GM12878 (cell line): Measurements from ENCODE around the gene HAO2. TPM values are rescaled to one million over a fixed set of nuclear protein-coding genes. Genes with fewer than 3 reads are reported as not detected.

ENCODE experiments used
- CBX5 ChIP-seq: sonication (generic); IDR thresholded peaks from 2 replicates; pipeline ENCODE4 v1.6.1; 2016; ENCODE audit warnings: low read depth, moderate library complexity, mild to moderate bottlenecking, inconsistent platforms
- DPF2 ChIP-seq: fragments of 450-650 bp; IDR thresholded peaks from 2 replicates; pipeline ENCODE4 v1.6.1; 2017; ENCODE audit warnings: mild to moderate bottlenecking
- E2F4 ChIP-seq: IDR thresholded peaks from 2 replicates; pipeline ENCODE4 v1.6.1; 2012; ENCODE audit warnings: low read depth, low read length, improper control_type of control experiment
- GABPA ChIP-seq: IDR thresholded peaks from 2 replicates; pipeline ENCODE4 v1.6.1; 2014; ENCODE audit warnings: antibody characterized with exemption, low read depth, mild to moderate bottlenecking, inconsistent platforms
- HSF1 ChIP-seq: fragments of 150-350 bp; IDR thresholded peaks from 2 replicates; pipeline ENCODE4 v1.6.1; 2014; ENCODE audit warnings: mild to moderate bottlenecking, low read depth, low read length
- IKZF2 ChIP-seq, 2 experiments: fragments of 450-650 bp; IDR thresholded peaks; 2 replicates each; pipeline ENCODE4 v1.6.1; 2017; ENCODE audit warnings: mild to moderate bottlenecking in 2 of 2, moderate library complexity in 2 of 2
- MEF2A ChIP-seq: IDR thresholded peaks from 2 replicates; pipeline ENCODE4 v1.6.1; 2011; ENCODE audit warnings: low read depth, mild to moderate bottlenecking, low read length, moderate library complexity; ENCODE audit not compliant: insufficient read depth
- MLLT1 ChIP-seq: fragments of 450-650 bp; IDR thresholded peaks from 2 replicates; pipeline ENCODE4 v1.6.1; 2016; ENCODE audit warnings: mild to moderate bottlenecking
- MXI1 ChIP-seq: fragments of 150-350 bp; IDR thresholded peaks from 2 replicates; pipeline ENCODE4 v1.6.1; 2011; ENCODE audit warnings: low read depth, mild to moderate bottlenecking, inconsistent platforms, low read length, improper control_type of control experiment
- MYB ChIP-seq: fragments of 150-350 bp; IDR thresholded peaks from 2 replicates; pipeline ENCODE4 v1.6.1; 2014; ENCODE audit warnings: mild to moderate bottlenecking, low read depth, low read length, borderline replicate concordance
- NR2F1 ChIP-seq: fragments of 450-650 bp; conservative IDR thresholded peaks from 2 replicates; pipeline ENCODE4 v1.6.1; 2017; ENCODE audit warnings: mild to moderate bottlenecking
- NRF1 ChIP-seq: conservative IDR thresholded peaks from 2 replicates; pipeline ENCODE4 v1.6.1; 2011; ENCODE audit warnings: mild to moderate bottlenecking, low read depth, low read length, improper control_type of control experiment
- RAD51 ChIP-seq: fragments of 450-650 bp; IDR thresholded peaks from 2 replicates; pipeline ENCODE4 v1.6.1; 2016; ENCODE audit warnings: moderate library complexity, mild to moderate bottlenecking, inconsistent platforms
- RCOR1 ChIP-seq: conservative IDR thresholded peaks from 2 replicates; pipeline ENCODE4 v1.6.1; 2012; ENCODE audit warnings: low read depth, low read length, improper control_type of control experiment
- SKIL ChIP-seq: fragments of 450-650 bp; IDR thresholded peaks from 2 replicates; pipeline ENCODE4 v1.6.1; 2017; ENCODE audit warnings: mild to moderate bottlenecking, low read depth, inconsistent platforms; ENCODE audit not compliant: poor library complexity, severe bottlenecking
- SMC3 ChIP-seq: IDR thresholded peaks from 2 replicates; pipeline ENCODE4 v1.6.1; 2011; ENCODE audit warnings: low read length, improper control_type of control experiment, borderline replicate concordance
- SPI1 ChIP-seq: IDR thresholded peaks from 2 replicates; pipeline ENCODE4 v1.6.1; 2011; ENCODE audit warnings: low read depth, mild to moderate bottlenecking, low read length, moderate library complexity, borderline replicate concordance; ENCODE audit not compliant: insufficient read depth
- TCF12 ChIP-seq: IDR thresholded peaks from 2 replicates; pipeline ENCODE4 v1.6.1; 2011; ENCODE audit warnings: low read depth, mild to moderate bottlenecking, low read length
- ZBTB4 ChIP-seq: fragments of 450-650 bp; formaldehyde crosslinking; IDR thresholded peaks from 2 replicates; pipeline ENCODE4 v1.4.0; 2022; ENCODE audit warnings: mild to moderate bottlenecking, moderate library complexity
- ZNF207 ChIP-seq: fragments of 450-650 bp; IDR thresholded peaks from 2 replicates; pipeline ENCODE4 v1.6.1; 2014; ENCODE audit warnings: antibody characterized with exemption, mild to moderate bottlenecking, borderline replicate concordance
- polyA plus RNA-seq, 11 experiments: library from polyadenylated mRNA; depleted of rRNA in 4 of 11; unstranded in 6 of 11; stranded (reverse) in 5 of 11; fragments of >200 nt; fragmentation: Nextera tagmentation in 4 of 11; fragmentation: Illumina TruSeq in 1 of 11; extraction: Ambion mirVana in 4 of 11; extraction: Trizol in 1 of 11; gene quantifications; 1 replicate in 1 of 11; 2 replicates in 10 of 11; pipeline versions ENCODE4 v1.2.1 to v1.2.3, GENCODE V29; 2011 to 2016; ENCODE audit warnings: inconsistent platforms in 2 of 11, missing spikeins in 2 of 11, low read depth in 1 of 11
- total RNA-seq, 4 experiments: library from RNA; depleted of rRNA in 3 of 4; stranded (reverse); fragments of >200 nt in 3 of 4; fragmentation: Illumina TruSeq in 1 of 4; extraction: Trizol in 1 of 4; gene quantifications; 2 replicates each; pipeline versions ENCODE4 v1.2.1 to v1.2.3, GENCODE V29; 2013 to 2021

The HAO2 gene
- total and polyA plus RNA-seq, 10 of the 15 experiments (the other 5 are each of a cell fraction or from before 2014, with no cell fraction given), result not detected

- peak; percentile 71 for TF ChIP-seq SKIL
- peak; percentile 14; the same call in 1 of the 2 replicates for TF ChIP-seq SMC3
- peak; percentile 44; the same call in 1 of the 2 replicates for TF ChIP-seq MEF2A
- peak; percentile 89; the same call in 1 of the 2 replicates for TF ChIP-seq RCOR1
- TF ChIP-seq MXI1, result peak; percentile 63
- no peak for TF ChIP-seq HSF1
- TF ChIP-seq MYB, result no peak
- TF ChIP-seq NR2F1, result peak; percentile 90
- TF ChIP-seq SPI1, result peak; percentile 97
- no peak for TF ChIP-seq NRF1
- TF ChIP-seq CBX5, result no peak
- TF ChIP-seq ZBTB4 (CRISPR knock-in tag), result no peak
- TF ChIP-seq MLLT1, result peak; percentile 69; the same call in 1 of the 2 replicates
- TF ChIP-seq ZNF207, result no peak
- TF ChIP-seq TCF12, result peak; percentile 94
- peak; percentile 96 for TF ChIP-seq IKZF2 (IDR thresholded peaks at IDR 0.05)
- peak; percentile 85 for TF ChIP-seq DPF2
- TF ChIP-seq RAD51, result no peak
- TF ChIP-seq E2F4, result no peak
- TF ChIP-seq GABPA, result no peak
These were observed 45.2 kb upstream of the HAO2 start (continued) for GRCh38 chr1:119323216-119323982.
